ENCODE data around the gene AK4.

DNA sequence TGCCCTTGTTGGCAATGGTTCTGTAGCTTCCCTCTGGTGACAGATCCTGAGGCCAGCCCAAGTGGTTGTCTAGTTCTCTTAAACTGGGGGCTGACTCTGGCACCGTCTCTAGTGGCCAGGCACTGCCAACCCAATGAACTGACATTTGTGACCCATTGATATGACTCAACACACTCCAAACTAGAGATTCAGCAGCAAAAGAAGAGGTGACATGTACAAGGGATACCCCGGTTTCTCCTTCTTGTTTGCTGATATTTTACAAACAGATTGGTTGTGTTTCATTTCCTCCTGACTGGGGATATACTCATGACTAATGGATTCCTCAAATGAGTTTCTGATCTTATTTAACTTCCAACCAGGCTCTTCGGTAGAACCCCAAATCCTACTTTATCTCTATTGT is 95.5 kb downstream of the AK4 start:
- TF ChIP-seq, protein P1, sequence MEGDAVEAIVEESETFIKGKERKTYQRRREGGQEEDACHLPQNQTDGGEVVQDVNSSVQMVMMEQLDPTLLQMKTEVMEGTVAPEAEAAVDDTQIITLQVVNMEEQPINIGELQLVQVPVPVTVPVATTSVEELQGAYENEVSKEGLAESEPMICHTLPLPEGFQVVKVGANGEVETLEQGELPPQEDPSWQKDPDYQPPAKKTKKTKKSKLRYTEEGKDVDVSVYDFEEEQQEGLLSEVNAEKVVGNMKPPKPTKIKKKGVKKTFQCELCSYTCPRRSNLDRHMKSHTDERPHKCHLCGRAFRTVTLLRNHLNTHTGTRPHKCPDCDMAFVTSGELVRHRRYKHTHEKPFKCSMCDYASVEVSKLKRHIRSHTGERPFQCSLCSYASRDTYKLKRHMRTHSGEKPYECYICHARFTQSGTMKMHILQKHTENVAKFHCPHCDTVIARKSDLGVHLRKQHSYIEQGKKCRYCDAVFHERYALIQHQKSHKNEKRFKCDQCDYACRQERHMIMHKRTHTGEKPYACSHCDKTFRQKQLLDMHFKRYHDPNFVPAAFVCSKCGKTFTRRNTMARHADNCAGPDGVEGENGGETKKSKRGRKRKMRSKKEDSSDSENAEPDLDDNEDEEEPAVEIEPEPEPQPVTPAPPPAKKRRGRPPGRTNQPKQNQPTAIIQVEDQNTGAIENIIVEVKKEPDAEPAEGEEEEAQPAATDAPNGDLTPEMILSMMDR (IDR thresholded peaks at IDR 0.05; ENCODE audit: poor library complexity): no peak
- no peak for TF ChIP-seq EZH2phosphoT487 (IDR thresholded peaks at IDR 0.05; ENCODE audit: low read depth, severe bottlenecking, unreplicated experiment)
- TF ChIP-seq EZH2 (IDR thresholded peaks at IDR 0.05; ENCODE audit: borderline replicate concordance): no peak
